Spinal cord (tissue), 10 donors: ENCODE measurements around the gene CHST12. TPM values are rescaled to one million over a fixed set of nuclear protein-coding genes. Genes with fewer than 3 reads are reported as not detected.

ENCODE experiments used
- DNase-seq, 6 donors: peaks; one replicate each; pipeline versions ENCODE4 v3.0.0 to v3.0.0-alpha.2; 2013 to 2015; ENCODE audit warnings: low spot score in 6 of 6, low read depth in 4 of 6
- H3K27ac ChIP-seq: one replicate; pipeline ENCODE4 v1.5.1; 2013; ENCODE audit warnings: low read depth, low read length, control low read depth
- H3K27me3 ChIP-seq: one replicate; pipeline ENCODE4 v1.6.1; 2013; ENCODE audit warnings: low read length; ENCODE audit not compliant: control insufficient read depth, insufficient read depth
- H3K36me3 ChIP-seq: one replicate; pipeline ENCODE4 v1.6.1; 2013; ENCODE audit warnings: low read length; ENCODE audit not compliant: control insufficient read depth, insufficient read depth
- H3K4me1 ChIP-seq: one replicate; pipeline ENCODE4 v1.6.1; 2013; ENCODE audit warnings: low read length; ENCODE audit not compliant: control insufficient read depth, insufficient read depth
- H3K4me3 ChIP-seq: one replicate; pipeline ENCODE4 v1.5.1; 2013; ENCODE audit warnings: low read depth, low read length, control low read depth
- H3K9me3 ChIP-seq: one replicate; pipeline ENCODE4 v1.6.1; 2013; ENCODE audit warnings: low read length; ENCODE audit not compliant: control insufficient read depth, insufficient read depth
- WGBS: methylation state at CpG from one replicate; pipeline ENCODE4 v1.1.5; 2013; ENCODE audit warnings: missing lambda C conversion rate; ENCODE audit not compliant: insufficient coverage; 5-methylcytosine and 5-hydroxymethylcytosine counted together
- polyA plus RNA-seq, 2 donors: library from polyadenylated mRNA; unstranded; fragments of 120-200 nt; gene quantifications; one replicate each; pipeline ENCODE4 v1.2.1, GENCODE V29; 2013; ENCODE audit not compliant: insufficient read length in 2 of 2
- total RNA-seq, 2 donors: library from RNA; depleted of rRNA in 1 of 2; stranded (reverse); fragments of 120-200 nt in 1 of 2; fragments of >200 nt in 1 of 2; gene quantifications; one replicate each; pipeline versions ENCODE4 v1.2.3 to v1.2.4, GENCODE V29; 2013 to 2014
- donor health status: healthy.

The CHST12 gene
- total and polyA plus RNA-seq, 4 donors, result 3.6 to 27.9 (median 16.4) TPM

DNA sequence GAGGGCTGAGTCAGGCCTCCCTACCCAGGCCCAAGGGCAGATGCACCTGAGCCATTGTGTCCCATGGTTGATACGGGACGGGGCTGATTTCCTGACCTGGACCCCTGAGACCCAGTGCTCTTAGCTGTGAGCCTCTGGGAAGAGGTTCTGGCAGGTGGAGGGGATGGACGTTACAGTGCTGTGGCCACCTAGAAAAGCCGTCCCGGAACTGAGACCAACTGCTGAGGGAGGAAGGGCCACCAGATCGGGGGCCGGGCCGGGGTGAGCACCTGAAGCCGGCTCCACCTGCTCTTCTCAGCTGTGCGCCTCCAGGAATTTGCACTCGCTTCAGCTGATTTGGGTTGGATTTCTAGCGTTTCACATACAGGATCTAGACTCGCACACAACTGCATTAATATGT, 35.4 kb downstream of the CHST12 start:
- Histone ChIP-seq H3K27ac (no peak overlapping the region), H3K9me3 (no peaks in the 10 kb centered on the region), H3K4me3 (no peak overlapping the region), H3K4me1 (peaks cover 7% of the 10 kb centered on the region), H3K36me3 (peaks cover 53% of the 10 kb centered on the region), H3K27me3 (no peaks in the 10 kb centered on the region)
- WGBS, result 93% methylated on average over 13 of the region's 13 CpGs
- no peak for DNase-seq

DNA sequence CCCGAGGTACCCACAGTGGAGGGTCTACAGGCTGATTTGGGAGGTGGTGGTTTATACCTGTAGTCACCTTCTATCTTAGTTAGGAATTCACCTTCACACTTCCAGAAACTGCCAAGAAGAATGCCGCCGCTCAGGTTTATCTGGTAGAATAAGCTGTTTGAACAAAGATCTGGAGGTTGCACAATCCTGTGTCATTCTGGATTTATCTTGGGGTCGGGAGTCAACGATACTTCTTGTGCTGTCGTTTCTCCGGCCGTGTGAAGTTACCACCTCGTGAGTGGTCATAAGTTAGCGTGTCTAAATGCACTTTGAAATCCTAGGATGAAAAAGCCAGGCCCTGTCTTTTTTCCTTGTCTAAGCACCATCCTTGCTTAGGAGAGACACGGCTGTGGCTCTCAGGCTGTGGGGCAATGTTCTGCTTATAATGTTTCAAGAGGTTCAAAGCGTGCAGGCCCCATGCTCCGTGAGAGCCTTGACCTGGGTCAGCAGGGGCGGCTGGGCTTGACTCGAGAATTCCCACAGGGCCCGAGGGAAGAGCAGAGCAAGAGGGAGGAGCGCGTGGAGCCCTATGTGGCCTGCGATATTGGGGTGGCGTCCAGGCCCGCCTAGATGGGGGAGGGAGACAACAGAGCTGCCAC, 37.3 kb downstream of the CHST12 start:
- H3K9me3 ChIP-seq, result no peaks in the 10 kb centered on the region
- no peak for DNase-seq
- H3K4me1 ChIP-seq, result peaks cover 19% of the 10 kb centered on the region
- 57% methylated on average over 20 of the region's 21 CpGs for WGBS
- no peak overlapping the region for H3K4me3 ChIP-seq
- H3K27ac ChIP-seq, result no peak overlapping the region
- peaks cover 39% of the 10 kb centered on the region for H3K36me3 ChIP-seq
- H3K27me3 ChIP-seq, result no peaks in the 10 kb centered on the region

DNA sequence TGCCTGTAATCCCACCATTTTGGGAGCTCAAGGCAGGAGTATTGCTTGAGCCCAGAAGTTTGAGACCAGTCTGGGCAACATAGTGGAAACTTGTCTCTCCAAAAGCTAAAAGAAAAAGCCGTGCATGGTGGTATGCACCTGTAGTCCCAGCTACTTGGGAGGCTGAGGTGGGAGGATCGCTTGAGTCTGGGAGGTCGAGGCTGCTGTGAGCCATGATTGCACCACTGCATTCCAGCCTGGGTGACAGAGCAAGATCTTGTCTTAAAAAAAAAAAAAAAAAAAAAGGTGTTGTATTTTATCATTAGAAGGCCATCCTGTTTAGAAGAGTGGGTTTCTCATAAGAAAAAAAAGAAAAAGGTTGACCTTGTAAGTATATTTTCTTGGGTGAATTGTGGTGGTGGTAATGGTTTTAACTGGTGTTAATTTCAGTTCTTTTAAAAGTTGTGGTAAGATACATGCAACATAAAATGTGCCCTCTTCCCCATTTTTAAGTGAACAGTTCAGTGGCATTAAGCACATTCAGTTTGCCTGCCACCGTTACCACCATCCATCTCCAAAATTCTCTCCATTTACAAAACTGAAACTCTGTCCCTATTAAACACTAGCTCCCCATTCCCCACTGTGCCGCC, 38.1 kb downstream of the CHST12 start:
- no peak for DNase-seq
- no peak overlapping the region for H3K27ac ChIP-seq
- H3K4me3 ChIP-seq, result no peak overlapping the region
- peaks cover 43% of the 10 kb centered on the region for H3K36me3 ChIP-seq
- H3K4me1 ChIP-seq, result peaks cover 27% of the 10 kb centered on the region
- 91% methylated on average over 4 of the region's 5 CpGs for WGBS
- H3K9me3 ChIP-seq, result no peaks in the 10 kb centered on the region
- no peaks in the 10 kb centered on the region for H3K27me3 ChIP-seq

DNA sequence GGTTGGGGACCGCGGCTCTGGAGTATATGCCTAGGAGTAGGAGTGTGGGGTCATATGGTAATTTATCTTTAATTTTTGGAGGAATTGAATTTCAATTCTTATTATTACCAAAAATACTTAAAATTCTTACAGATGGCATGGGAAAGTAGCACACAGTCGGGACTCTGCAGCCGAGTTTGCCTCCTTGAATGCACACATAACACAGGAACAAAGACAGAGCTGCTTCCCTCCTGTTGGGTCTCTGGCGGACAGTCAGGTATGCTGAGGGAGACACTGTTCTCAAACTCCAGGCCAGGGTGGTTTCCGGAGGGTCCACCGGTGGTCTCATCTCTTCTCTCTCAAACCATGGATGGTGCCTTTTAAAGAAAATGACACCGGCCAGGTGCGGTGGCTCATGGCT, 40.1 kb downstream of the CHST12 start:
- H3K4me1 ChIP-seq, result peaks cover 29% of the 10 kb centered on the region
- WGBS, result 91% methylated on average over 6 of the region's 9 CpGs
- H3K36me3 ChIP-seq, result peaks cover 31% of the 10 kb centered on the region
- no peak overlapping the region for H3K27ac ChIP-seq
- H3K4me3 ChIP-seq, result no peak overlapping the region
- no peaks in the 10 kb centered on the region for H3K27me3 ChIP-seq
- no peak for DNase-seq
- H3K9me3 ChIP-seq, result no peaks in the 10 kb centered on the region

DNA sequence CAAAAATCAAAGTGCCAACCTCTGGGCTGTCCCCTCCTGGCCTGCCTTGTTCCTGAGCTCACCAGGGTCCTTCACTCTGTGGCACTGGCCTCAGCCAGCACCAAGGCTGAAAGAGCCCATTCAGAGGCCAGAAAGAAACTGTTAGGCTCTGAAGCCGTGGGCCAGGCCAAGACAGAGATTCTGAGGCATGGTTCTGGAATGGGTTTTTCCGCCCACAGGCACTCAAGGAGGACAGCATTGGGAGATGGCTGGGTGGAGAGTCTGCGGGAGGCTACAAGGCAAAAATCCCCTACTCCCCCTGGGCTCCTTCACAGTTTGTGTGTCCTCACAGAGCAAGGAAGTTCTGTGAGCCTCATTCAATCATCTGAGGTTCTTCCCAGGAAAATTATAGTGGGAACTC, 41.1 kb downstream of the CHST12 start:
- WGBS, result no CpG with 5 or more reads among the region's 3 CpGs
- peak in 1 of 6 donors; percentile 24 for DNase-seq
- peak overlapping the region; percentile 29 for H3K27ac ChIP-seq

DNA sequence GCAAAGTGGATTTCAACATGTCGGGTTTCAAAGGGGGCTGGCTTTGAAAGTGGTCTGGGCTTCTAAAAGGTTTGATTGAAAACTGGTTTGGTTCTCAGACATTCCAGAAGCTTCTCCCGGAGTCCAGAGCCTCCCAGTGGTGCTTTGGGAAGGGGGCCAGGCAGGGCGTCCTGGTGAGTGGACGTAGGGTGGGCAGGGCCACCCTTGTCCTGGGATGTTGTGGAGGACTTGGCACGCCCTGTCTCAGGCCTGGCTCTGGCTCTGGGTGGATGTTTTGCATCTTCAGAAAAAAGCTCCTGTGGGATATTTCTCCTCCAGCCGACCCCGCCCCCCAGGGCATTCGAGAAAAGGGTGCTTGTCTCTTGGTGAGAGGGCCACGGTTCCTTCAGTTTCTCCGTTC, 41.6 kb downstream of the CHST12 start:
- peak in 1 of 6 donors; percentile 16 for DNase-seq
- Histone ChIP-seq H3K4me1 (peaks cover 25% of the 10 kb centered on the region), H3K4me3 (no peak overlapping the region), H3K9me3 (no peaks in the 10 kb centered on the region), H3K27me3 (no peaks in the 10 kb centered on the region), H3K27ac (no peak overlapping the region), H3K36me3 (peaks cover 26% of the 10 kb centered on the region)
- WGBS, result 68% methylated on average over 10 of the region's 10 CpGs

More for the DNA sequence above, 41.1 kb downstream of the CHST12 start:
- Histone ChIP-seq H3K4me1 (peaks cover 25% of the 10 kb centered on the region), H3K27me3 (no peaks in the 10 kb centered on the region), H3K4me3 (no peak overlapping the region), H3K9me3 (no peaks in the 10 kb centered on the region), H3K36me3 (peaks cover 26% of the 10 kb centered on the region)

DNA sequence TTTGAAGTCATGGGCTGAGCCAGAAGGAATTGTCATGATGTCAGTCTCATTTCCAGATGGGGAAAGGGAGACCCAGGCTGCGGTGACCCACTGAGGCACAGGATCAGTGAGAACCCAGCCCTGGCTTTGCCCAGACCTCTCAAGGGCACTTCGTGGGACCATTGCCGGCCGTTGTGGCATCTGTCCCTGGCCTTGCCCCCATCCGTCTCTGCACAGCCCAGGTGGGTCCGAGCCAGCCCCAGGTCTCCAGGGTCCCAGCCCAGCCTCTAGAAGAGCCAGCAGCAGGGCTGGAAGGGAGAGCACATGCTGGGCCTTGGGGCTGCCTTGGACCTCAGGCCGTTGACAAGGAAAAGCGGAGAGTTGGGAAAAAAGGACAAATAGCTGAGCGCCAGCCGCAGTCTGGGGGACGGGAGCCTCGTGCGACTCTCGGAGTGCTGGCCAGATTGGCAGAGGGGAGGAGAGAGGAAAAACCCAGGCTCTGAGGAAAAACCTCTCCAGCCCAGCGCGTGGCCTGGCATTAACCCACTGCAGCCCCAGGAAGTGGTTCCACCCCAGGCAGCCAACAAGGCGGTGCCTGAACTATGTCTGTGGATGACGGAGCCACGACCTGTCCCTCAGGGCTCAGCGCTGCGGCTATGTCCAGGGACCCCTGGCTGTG, 42.6 kb downstream of the CHST12 start:
- H3K9me3 ChIP-seq, result no peaks in the 10 kb centered on the region
- H3K27me3 ChIP-seq, result no peaks in the 10 kb centered on the region
- H3K4me1 ChIP-seq, result peaks cover 31% of the 10 kb centered on the region
- no peak for DNase-seq
- H3K27ac ChIP-seq, result no peak overlapping the region
- H3K36me3 ChIP-seq, result peaks cover 26% of the 10 kb centered on the region
- H3K4me3 ChIP-seq, result no peak overlapping the region
- 81% methylated on average over 21 of the region's 21 CpGs for WGBS

DNA sequence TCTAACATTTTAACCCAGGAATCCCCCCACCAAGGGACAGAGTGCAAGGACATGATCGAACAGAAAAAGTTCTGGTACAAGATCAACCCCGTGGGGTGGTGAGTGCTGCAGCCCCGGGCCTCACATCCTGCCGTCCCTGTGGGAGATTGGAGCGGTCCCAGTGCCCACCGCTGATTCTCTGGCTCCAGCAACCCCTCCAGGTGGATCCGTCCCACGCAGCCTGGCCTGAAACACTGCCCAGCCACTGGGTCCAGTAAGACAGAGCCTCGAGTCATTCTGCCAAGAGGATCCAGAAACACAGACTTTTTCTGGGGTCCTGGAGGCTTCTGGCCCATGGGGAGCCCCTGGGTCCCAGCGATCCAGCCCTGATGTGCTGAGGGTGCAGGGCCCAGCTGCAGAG, 43.3 kb downstream of the CHST12 start:
- WGBS, result 85% methylated on average over 9 of the region's 10 CpGs
- peaks cover 37% of the 10 kb centered on the region for H3K4me1 ChIP-seq

DNA sequence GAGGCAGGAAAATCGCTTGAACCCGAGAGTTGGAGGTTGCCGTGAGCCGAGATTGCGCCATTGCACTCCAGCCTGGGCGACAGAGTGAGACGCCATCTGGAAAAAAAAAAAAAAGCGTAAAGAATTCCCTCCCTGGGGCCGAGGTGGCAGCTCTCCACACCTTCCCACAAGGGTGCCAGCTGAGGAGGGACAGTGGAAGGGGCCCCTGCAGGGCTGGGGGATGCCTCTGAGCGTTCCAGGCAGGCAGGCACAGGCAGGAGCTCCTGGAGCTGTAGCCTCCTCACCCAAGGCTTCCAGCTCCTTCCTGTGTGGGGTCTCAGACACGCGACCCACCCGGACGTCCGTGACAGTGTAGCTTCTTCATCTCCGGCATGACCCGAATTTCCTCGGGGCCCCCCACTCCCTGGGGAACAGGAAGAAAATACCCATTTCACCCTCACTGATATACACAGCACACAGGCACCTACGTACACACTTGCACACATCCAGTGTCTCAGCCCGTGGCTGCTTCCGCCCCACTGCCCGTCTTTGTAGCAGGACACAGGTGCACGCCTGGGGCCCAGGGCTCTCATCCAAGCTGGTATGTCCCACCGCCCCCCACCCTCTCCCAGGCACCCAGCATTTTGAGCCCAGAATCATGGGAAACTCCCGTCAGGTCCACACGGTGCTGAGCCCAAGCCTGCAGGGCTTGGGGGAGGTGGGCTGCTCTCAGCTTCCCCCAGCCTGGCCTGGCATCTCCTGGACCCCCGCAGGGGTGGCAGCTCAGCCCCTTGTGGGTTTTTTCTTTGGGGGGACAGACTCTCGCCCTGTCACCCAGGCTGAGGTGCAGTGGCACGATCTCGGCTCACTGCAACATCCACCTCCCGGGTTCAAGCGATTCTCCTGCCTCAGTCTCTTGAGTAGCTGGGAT, 47.0 kb downstream of the CHST12 start:
- H3K27me3 ChIP-seq, result no peaks in the 10 kb centered on the region
- peaks cover 19% of the 10 kb centered on the region for H3K36me3 ChIP-seq
- H3K9me3 ChIP-seq, result no peaks in the 10 kb centered on the region
- H3K4me1 ChIP-seq, result peaks cover 34% of the 10 kb centered on the region
- no peak overlapping the region for H3K27ac ChIP-seq
- no peak for DNase-seq
- WGBS, result 75% methylated on average over 24 of the region's 32 CpGs
- H3K4me3 ChIP-seq, result no peak overlapping the region

More for the DNA sequence above, 43.3 kb downstream of the CHST12 start:
- Histone ChIP-seq H3K4me3 (no peak overlapping the region), H3K27ac (no peak overlapping the region), H3K9me3 (no peaks in the 10 kb centered on the region), H3K27me3 (no peaks in the 10 kb centered on the region), H3K36me3 (peaks cover 24% of the 10 kb centered on the region)
- no peak for DNase-seq
